ENCODE data around the gene RAD51B.
"Not testable (repeated sequence)": the region's sequence is repeated elsewhere in the genome, so short reads cannot be mapped to it uniquely, and the experiment has no call there.

The RAD51B gene

DNA sequence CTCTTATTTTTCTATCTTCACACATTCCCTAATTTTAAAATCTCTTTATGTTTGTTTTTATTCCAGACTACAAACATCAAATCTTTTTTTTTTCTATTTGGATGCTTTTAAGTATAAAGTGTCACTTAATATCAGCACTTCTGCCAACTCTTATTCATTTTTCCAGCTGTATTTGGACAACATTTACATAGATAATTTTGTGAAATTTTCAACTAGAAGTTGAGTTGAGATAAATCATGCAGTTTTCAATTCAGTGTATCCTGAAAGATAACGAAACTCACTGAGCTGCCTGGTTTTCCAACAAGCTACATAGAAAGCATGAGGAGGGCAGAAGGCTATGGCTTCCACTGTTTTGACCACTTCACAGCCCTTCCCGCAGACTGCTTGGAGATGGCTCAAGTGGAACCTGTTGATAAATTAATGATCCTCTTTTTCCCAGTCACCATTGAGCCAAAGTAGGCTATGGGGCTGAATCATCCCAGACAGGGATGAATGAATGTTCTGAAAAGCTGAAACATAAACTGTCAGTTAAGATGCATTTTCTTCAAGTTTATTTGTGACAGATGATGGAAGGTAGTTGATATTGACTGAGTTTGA lies 213.9 kb downstream of the RAD51B start:
- DNase-seq: no peak

- no peak for DNase-seq
Observed at GRCh38 chr14:68034896-68035295, 215.3 kb downstream of the RAD51B start.

DNA sequence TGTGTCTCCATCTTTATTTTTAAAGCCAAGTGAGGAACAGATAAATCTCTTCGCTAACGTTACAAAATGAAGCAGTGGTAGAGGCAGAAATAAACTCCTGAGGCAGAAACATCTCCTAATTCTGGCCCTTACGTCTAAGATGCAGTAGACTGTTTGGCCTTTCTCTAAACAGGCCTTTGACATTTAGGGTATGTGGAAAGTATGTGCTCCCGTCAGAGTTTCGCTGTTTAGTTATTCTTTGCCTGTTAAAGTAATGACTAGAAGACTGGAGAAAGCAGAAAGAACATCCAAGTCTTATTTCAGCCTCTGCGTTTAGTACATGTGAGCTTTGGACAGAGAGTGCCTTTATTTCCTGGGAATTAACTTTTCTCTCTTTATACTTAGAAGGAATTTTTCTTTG lies 216.6 kb downstream of the RAD51B start:
- DNase-seq: no peak

- DNase-seq: no peak
Observed at GRCh38 chr14:68039593-68039992, 220.0 kb downstream of the RAD51B start.

- no peak for DNase-seq
Observed at GRCh38 chr14:68040633-68041369, 221.2 kb downstream of the RAD51B start.

DNA sequence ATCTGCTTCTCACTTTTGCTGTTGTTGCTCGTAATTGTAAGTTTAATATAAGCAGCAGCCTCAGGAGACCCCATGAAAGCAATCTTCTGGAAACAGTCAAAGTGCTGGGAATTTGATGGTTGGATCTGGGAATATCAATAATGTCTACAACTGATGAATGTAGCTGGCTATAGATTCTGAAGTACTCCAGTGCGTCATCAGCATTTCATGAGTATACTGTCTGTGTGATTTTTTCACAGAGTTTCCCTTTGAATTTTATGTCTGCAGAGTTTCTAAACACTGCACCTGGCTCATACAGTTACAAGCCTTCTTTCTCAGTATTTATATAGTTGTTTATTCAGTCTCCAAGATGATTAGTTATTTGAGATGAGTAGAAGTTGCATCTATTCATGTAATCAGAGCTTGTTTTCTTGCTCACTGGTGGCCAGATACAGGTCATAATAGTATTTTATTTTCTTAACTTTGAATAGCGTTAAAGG lies 222.3 kb downstream of the RAD51B start:
- no peak for DNase-seq

GRCh38 chr14:68042586-68043210 lies 223.1 kb downstream of the RAD51B start:
- DNase-seq: no peak

DNA sequence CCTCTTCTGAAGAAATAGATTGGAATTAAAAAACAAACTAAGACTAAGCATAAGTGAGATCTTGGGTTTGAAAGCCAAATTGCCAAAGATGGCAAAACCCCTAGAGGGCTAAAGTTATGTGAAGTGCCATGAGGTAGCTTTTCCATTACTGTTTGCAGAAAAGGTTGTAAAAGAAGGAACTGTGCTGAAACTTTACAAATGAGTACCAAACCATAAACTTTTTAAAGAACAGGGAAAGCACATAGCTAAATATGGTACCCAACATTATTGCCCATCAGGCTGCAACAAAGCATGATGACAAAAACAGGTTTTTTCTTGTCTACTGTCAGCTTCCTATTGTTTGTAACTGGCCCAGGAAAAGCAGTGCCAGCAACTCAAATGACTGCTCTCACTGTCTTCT lies 224.2 kb downstream of the RAD51B start:
- no peak for DNase-seq

DNA sequence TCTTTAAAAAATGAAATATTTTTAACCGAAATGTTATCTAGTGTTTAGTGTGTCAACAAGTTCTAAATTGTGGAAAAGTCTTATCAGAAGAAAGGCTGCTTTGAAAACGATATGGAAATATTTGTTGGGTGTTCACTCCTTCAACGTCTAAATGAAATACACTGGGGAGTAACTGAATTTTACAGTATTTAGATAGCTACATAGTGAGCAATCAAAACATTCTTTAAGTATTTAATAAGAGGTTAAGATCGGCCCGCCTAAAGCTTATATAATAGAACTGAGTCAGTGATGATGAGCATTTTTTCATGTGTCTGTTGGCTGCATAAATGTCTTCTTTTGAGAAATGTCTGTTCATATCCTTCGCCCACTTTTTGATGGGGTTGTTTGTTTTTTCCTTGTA lies 228.3 kb downstream of the RAD51B start:
- DNase-seq: no peak

GRCh38 chr14:68048815-68049214 lies 229.2 kb downstream of the RAD51B start:
- not testable (repeated sequence) for DNase-seq

- no peak for DNase-seq
Observed at GRCh38 chr14:68050177-68050576, 230.6 kb downstream of the RAD51B start.

- no peak for DNase-seq
Observed at GRCh38 chr14:68051146-68051545, 231.6 kb downstream of the RAD51B start.

GRCh38 chr14:68060198-68060597 lies 240.6 kb downstream of the RAD51B start:
- DNase-seq: no peak

DNA sequence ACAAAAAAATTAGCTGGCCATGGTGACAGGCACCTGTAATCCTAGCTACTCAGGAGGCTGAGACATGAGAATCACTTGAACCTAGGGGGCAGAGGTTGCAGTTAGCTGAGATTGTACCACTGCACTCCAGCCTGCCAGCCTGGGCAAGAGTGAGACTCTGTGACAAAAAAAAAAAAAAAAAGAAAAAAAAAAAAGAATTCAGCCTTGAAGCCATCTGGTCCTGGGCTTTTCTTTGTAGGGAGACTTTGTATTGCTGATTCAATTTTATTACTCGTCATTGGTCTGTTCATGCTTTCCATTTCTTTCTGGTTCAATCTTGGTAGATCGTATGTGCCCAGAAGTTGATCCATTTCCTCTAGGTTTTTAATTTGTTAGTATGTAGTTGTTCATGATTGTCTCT lies 243.1 kb downstream of the RAD51B start:
- no peak for DNase-seq

- DNase-seq: no peak
Observed at GRCh38 chr14:68065322-68065721, 245.7 kb downstream of the RAD51B start.

- no peak for DNase-seq
Observed at GRCh38 chr14:68074765-68075381, 255.3 kb downstream of the RAD51B start.

DNA sequence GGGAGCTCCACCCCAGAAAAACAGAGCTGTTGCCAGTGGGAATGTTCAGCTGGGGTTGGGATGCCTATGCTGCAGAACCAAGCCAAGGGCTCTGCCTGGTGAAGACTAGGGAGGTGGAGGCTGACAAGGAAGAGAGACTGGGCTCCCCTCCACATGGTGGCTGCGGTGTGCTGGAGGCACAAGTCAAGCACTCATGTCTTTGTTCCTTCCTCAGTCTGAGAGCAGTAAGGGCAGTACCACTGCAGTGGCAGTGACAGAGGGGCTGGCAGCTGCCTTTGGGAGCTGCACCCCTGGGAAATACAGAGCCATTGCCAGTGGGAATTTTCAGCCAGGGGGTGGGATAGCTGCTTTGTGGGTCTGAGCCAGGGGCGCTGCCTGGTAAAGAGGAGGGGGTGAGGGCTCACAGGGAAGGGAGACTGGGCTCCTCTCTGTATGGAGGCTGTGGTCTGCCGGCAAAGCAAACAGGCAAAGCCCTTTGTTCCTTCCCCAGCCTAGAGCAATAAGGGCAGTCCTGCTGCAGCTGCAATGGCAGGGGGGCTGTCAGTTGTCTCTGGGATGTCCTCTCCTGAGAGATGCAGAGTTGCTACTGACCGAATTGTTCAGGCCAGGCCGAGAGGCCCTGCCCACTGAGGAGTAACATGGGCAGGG lies 255.9 kb downstream of the RAD51B start:
- no peak for DNase-seq

- no peak for DNase-seq
Observed at GRCh38 chr14:68076451-68076850, 256.9 kb downstream of the RAD51B start.

- no peak for DNase-seq
Observed at GRCh38 chr14:68079941-68080697, 260.5 kb downstream of the RAD51B start.

DNA sequence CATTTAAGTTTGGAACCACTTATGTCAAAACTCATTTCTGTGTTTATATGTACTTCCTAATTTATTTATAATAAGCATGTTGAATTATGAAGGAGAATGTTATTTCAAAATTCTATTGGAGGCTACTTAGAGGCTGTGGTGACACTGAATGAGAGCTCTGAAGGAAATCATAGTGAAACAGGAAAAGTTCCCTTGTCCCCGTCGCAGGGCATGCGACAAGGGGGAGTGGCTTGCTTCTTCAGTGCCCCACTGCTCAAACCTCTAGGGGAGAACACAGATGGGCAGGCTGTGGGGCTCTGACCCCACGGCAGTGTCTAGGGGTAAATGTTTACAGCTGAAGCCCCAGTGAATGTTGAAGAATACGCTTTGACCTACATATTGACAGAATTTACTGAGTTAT lies 261.9 kb downstream of the RAD51B start:
- DNase-seq: no peak

DNA sequence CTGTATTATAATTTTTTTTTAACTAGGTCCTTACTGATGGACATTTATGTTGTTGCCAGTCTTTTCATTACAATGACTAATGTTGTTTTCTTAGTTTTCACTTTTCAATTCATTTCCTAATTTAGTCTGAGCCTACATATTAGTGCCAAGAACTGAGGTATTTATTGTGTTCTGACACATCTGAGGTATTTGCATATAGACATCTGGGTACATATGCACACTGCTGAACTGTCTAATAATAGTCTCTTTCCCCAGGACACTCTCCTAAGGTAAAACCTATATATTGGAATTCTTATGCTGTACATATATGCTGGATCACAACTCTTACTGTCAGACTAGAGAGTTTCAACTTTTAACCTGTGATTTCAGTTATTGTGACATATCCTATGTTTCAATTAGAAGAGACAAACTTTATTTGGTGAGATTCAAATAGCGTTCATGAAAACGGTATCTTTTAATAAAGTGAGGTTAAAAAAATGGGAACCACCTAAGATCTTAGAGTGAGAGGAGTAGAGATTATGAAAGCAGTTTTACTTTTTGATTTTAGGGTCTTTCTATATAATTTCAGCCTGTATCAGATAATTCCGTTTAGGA lies 263.2 kb downstream of the RAD51B start:
- no peak for DNase-seq

DNA sequence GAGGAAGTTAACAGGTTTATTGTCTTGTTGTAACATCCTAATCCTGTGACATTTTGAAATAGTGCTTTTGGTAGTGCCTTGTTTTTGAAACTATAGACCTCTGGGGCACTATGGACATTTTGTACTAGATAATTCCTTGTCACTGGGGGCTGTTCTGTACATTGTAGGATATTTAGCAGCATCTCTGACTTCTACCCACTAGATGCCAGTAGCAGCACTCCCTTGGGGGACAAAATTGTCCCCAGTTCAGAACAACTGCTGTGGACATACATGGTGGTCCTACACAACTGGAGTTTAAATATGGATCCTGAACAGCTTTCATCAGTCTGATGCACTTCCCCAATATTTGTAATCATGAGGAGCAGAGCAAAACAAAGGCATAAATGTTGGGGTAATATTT lies 264.7 kb downstream of the RAD51B start:
- DNase-seq: no peak
